Nucleus accumbens (tissue), 56 donors: ENCODE data around the gene MAML3.
A peak's percentile ranks its signal among the peaks of the same experiment; 100 is the strongest.

ENCODE experiments used
- DNase-seq, 56 donors: peaks; one replicate each; lab custom pipeline; 2025; lab: John Stamatoyannopoulos, UW

MAML3 gene

GRCh38 chr4:139943277-139943676, 210.7 kb downstream of the MAML3 start:
- DNase-seq: no peak

DNA sequence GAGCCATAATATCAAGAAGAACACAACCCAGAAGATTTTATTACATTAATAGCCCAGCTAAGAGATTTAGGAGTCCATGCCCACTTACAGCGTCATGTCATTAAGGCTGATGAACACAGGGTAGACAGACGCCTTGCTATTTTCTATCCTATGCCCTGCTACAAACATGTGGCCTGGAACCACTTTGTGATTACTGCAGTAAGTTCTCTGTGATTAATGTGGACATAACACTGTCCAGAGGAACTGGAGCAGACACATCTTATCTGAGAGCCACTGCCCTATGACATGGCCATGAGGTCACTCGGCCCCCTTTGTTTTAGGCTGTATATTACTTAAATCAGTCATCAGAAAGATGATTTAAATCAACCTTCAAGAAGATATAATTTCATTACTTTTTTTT, 211.7 kb downstream of the MAML3 start:
- no peak for DNase-seq

DNA sequence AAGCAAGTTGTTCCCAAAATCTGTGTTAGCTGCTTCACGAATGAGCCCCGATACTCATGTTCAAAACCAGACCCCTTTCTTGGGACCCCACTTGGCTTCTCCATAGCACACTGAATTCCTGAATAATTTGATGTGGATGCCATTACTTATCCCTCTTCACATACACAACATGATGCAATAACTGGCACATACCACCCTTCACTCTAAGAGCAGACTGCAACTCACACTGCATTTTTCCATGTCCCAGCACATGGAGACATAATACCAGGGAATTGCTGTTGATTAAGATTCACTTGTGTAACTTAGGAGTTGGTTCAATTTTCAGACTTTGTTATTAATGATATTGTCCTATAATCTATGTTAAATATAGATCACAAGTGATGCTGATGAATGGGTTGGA, 213.4 kb downstream of the MAML3 start:
- DNase-seq: no peak

- DNase-seq: no peak
Measured at GRCh38 chr4:139938414-139938813, 215.6 kb downstream of the MAML3 start.

GRCh38 chr4:139935911-139936310, 218.1 kb downstream of the MAML3 start:
- DNase-seq: no peak

DNA sequence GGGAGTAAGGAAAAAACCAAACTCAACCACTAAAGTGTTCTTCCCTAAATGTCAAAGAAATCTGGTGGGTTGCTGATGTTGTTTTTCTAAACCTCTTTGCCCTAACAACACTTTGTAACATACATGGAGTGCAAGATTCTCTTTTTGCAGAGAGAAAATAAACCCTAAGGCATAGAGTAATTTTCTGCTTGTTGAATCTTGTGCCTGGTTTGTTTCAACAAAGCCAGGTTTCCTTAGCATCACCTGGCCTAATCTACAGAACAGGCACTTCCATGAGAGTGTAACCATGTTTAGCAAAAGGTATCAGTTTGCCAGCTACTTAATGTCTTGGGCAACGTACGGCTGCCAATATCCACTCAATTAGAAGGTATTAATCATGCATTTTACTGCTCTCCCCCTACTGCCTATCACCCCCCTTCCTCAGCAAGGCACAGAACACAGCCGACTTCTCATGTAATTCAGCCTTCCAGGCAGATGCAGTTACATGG, 219.2 kb downstream of the MAML3 start:
- DNase-seq: no peak

DNA sequence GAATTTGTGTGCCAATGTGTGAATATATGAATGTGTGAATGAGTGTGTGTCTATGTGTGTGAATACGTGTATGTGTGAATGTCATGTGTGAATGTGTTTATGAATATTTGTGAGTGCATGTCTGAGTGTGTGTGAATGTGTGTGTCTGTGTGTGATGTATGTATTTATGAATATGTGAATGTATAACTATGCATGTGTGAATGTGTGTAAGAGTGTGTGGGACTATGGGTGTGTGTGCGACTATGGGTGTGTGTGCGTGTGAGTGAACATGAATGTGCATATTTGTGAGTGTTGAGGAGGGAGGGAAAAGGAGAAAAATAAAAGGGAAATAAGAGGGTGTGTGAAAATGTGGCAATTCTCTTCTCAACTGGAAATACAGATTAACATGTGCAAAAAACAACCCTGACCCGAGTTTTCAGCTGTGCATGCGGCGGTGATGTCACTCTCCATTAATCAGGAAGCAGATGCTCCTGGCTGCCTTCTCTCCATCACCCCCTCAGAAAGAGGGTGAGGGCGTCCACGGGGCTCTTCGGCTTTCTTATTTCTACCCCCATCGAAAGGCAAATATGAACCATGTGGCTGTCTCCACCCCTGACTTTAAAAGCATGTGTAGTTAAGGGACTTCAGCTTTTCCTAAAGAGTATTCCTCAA, 219.8 kb downstream of the MAML3 start:
- no peak for DNase-seq

GRCh38 chr4:139933541-139933940, 220.4 kb downstream of the MAML3 start:
- no peak for DNase-seq

- DNase-seq: no peak
Measured at GRCh38 chr4:139933104-139933503, 220.9 kb downstream of the MAML3 start.

GRCh38 chr4:139924782-139925181, 229.2 kb downstream of the MAML3 start:
- no peak for DNase-seq

DNA sequence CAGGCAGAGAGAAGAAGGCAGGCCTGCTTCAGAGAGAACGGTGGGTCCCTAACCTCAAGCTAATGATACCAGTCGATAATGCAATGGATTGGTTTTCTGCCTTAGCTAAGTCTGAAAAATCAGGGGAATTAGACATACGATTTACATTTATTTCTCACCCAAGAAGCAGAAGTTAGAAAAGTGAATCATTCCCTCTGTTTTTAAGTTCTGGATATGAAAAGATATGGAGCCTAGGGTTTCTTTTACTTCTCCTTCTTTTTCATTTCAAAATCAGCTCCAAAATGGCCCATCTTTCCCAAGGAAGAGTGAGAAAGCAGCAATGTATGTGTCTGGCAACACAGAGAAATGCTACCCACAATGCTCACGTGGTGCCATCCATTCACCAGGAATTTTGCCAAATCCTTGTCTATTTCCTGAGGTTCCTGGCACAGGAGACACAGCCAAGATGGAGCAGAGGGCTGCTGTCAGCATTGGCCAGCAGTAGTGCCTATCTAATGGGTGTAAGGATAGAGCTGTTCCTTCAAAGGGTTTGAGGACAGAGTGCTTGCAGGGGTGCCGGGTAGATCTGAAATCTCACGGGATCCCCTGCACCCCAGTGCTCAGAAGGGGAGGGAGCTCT, 231.5 kb downstream of the MAML3 start:
- DNase-seq: peak in 2 of 56 donors; percentile 12 to 19

DNA sequence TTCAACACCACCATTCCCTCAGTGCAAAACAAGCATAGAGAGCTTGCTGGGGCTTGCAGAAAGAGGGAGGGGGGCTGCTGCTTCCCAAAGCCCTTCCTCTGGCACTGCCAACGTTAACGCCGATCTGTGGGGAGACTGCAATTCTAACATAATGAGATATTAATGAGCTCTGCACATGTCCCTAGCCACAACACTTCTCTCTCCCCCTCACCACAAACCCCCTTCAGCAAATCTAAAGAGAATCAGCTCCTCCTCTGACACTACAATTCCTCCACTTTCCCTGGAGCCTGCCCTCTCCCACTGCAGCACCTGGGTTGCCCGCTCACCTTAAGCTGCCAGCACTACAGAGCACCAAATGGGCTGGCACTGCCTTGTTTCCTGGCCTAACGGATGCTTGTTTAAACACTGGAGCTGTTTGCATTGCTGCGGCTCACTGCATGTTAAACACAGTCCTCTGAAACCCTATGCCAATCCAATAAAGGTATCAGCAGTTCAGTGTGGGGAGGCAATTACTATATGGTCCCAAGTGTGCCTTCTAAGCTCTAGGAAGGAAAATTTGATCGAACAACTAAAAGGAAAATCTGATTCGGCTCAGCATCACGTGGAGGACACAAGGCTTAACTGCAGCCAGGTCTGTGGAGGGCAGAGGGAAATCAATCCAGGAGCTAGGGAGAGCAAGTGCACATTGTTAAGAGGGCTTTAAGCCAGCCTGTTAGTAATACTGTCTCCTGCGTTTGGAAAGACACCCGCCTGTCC, 232.4 kb downstream of the MAML3 start:
- no peak for DNase-seq

- no peak for DNase-seq
Measured at GRCh38 chr4:139920486-139921002, 233.4 kb downstream of the MAML3 start.

- no peak for DNase-seq
Measured at GRCh38 chr4:139919521-139919920, 234.5 kb downstream of the MAML3 start.

DNA sequence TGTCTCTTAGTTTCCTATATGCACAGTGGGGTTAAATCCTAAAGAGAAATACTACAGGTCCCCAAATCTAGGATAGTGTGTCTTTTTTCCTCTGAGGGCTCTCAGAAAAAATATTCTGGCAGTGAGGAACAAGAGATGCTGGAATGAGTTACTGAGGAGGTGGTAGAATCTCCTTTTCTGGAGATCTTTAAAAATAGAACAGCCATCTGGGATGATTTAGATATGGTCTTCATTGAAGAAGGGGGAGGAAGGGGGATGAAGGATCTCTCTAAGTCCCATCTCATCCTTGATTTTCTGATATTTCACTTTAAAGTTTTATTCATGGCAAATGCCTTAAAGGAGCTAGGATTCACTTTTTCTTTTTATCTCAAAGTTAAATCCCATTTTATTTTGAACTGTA, 235.0 kb downstream of the MAML3 start:
- DNase-seq: no peak

DNA sequence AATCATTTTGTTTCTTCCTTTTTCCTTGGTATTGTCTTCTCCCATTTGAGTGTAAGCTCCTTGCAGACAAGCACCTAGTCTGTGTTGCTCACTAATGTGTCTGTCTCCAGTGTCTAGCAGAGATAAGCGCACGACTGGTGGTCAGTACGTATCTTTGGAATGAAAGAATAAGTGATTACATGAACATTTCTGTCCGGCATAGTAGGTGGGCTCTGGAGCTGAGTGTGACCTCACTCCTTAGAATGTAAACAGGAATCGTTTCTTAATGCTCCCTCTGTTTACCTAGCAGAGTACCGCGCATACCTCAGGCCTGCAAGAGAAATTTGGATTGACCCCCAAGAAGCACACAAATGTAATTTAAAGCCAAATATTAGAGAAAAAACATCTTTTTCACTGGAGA, 235.4 kb downstream of the MAML3 start:
- DNase-seq: no peak

GRCh38 chr4:139917896-139918295, 236.1 kb downstream of the MAML3 start:
- DNase-seq: no peak

- DNase-seq: no peak
Measured at GRCh38 chr4:139916041-139916440, 237.9 kb downstream of the MAML3 start.

DNA sequence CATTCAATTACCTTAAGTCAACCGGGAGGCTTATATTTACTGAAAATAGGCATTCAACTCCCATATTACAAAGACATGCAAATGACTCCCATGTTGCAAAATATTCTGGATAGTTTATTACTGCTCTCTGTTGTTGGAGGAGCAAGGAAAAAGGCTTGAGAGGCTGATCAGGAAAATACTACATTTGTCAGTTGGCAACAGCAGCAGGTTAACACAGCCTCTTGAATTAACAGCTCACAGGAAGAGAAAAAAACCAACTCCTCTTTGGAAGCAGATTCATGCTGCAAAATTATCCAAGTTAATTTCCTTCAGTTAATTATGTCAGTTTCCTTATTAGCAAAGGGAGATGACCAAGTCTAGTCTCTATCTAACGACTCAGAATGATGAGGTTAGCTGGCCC, 238.9 kb downstream of the MAML3 start:
- DNase-seq: no peak

DNA sequence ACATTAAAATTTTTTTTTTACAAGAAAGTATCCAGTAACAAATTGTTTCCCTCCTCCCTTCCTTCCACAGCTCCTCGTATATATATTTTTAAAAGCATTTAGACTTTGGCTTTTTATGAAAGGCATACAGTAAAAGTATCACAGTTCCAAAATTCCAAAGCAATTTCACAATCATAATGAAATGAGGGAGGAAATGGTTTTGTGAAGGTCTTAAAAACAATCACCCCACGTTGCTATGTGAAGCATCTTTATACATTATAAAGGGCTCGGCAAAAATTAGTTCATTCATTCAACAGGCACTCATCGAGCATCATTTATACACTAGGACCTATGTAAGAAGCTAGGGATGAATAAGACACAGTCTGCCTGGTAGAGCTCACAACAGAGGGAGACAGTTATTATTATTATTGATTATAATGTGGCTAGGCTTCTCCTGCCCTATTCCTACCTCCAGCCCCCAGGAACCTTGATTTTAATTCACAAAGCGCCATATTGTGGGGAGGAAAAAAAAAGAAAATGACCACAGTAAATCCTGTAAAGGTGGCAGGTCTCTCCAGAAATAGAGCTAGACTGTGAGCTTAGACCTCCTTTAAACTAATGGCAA, 239.9 kb downstream of the MAML3 start:
- DNase-seq: no peak

DNA sequence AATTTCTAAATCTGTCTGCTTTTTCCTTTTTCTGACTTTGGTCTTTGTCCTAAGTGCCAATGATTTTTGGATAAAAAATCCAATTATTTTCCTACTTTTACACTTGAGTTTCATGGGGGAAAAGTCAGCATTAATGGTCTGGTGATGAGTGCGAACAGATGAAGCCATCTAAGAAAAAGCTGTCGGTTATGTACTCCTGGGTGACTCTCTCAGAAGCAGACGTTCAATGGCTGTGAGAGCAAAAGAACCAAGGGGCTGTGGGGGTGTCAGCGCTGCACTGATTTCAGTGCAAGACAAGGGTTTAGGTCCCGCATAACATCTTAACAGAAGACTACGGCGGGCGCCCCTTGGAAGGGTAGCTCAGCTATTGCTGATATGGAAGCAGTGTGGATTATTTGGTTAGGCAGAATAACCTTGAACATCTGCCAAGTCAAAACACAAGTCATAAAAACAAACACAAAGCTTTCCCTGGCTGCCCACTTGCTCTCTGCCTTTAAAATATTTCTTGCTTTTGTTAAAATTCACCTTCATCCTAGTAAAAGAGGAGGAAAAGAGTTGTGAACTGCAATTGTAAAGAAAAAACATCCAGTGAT, 240.5 kb downstream of the MAML3 start:
- no peak for DNase-seq
